Spleen (tissue), 11 donors: Measurements from ENCODE around the gene TSPAN14. TPM values are rescaled to one million over a fixed set of nuclear protein-coding genes. Genes with fewer than 3 reads are reported as not detected.

Source experiments
- DNase-seq: peaks from one replicate; pipeline ENCODE4 v3.0.0-alpha.2; 2020
- H3K27ac ChIP-seq, 8 donors: fragments of 200-600 bp; sonication (generic) in 7 of 8; 1 replicate in 4 of 8; 2 replicates in 4 of 8; pipeline versions ENCODE4 v1.5.0 to v1.8.0; 2016 to 2021; ENCODE audit warnings: inconsistent platforms in 4 of 8, mild to moderate bottlenecking in 4 of 8, moderate library complexity in 1 of 8
- H3K27me3 ChIP-seq, 7 donors: fragments of 200-600 bp; sonication (generic) in 6 of 7; replicated peaks in 1 of 7; 1 replicate in 4 of 7; 2 replicates in 3 of 7; pipeline versions ENCODE4 v1.5.0 to v1.8.0; 2016 to 2021; ENCODE audit warnings: inconsistent platforms in 3 of 7, mild to moderate bottlenecking in 1 of 7
- H3K36me3 ChIP-seq, 6 donors: fragments of 200-600 bp; sonication (generic) in 5 of 6; 1 replicate in 4 of 6; 2 replicates in 2 of 6; pipeline versions ENCODE4 v1.5.0 to v1.8.0; 2016 to 2021; ENCODE audit warnings: inconsistent platforms in 2 of 6
- H3K4me1 ChIP-seq, 6 donors: fragments of 200-600 bp; sonication (generic) in 5 of 6; 1 replicate in 3 of 6; 2 replicates in 3 of 6; pipeline versions ENCODE4 v1.5.0 to v1.8.0; 2016 to 2021; ENCODE audit warnings: inconsistent platforms in 3 of 6
- H3K4me3 ChIP-seq, 8 donors: fragments of 200-600 bp; sonication (generic) in 7 of 8; 1 replicate in 4 of 8; 2 replicates in 4 of 8; pipeline versions ENCODE4 v1.5.0 to v1.8.0; 2016 to 2021; ENCODE audit warnings: inconsistent platforms in 4 of 8, mild to moderate bottlenecking in 4 of 8, moderate library complexity in 2 of 8
- H3K9me3 ChIP-seq, 8 donors: fragments of 200-600 bp; sonication (generic) in 7 of 8; 1 replicate in 4 of 8; 2 replicates in 4 of 8; pipeline versions ENCODE4 v1.5.0 to v1.8.0; 2016 to 2021; ENCODE audit warnings: inconsistent platforms in 4 of 8
- CTCF ChIP-seq, 11 experiments: fragments of 200-600 bp in 7 of 11; fragments of 450-650 bp in 4 of 11; sonication (generic) in 4 of 11; IDR thresholded peaks in 8 of 11; conservative IDR thresholded peaks in 3 of 11; 1 replicate in 7 of 11; 2 replicates in 4 of 11; pipeline versions ENCODE4 v1.4.0 to v1.8.0; 2016 to 2021; ENCODE audit warnings: antibody characterized with exemption in 11 of 11, inconsistent platforms in 4 of 11, mild to moderate bottlenecking in 1 of 11
- POLR2A ChIP-seq, 3 donors: fragments of 450-650 bp; IDR thresholded peaks; one replicate each; pipeline ENCODE4 v1.5.1; 2017; ENCODE audit warnings: antibody characterized with exemption in 3 of 3, mild to moderate bottlenecking in 1 of 3
- POLR2AphosphoS5 ChIP-seq, 3 donors: sonication (generic); formaldehyde crosslinking; IDR thresholded peaks; one replicate each; pipeline ENCODE4 v1.5.1; 2017; ENCODE audit warnings: antibody characterized with exemption in 3 of 3
- WGBS, 5 donors: extraction: QIAGEN DNeasy Blood & Tissue Kit in 3 of 5; methylation state at CpG; one replicate each; pipeline versions ENCODE4 v1.1.5 to v1.1.7; 2013 to 2018; 5-methylcytosine and 5-hydroxymethylcytosine counted together
- intact Hi-C: fragments of 100-400 bp; cut with DNase I; formaldehyde crosslinking; loops from one replicate; pipeline ENCODE4 v1.15.0; 2023; ENCODE audit warnings: low total_unique reads
- polyA plus RNA-seq, 3 donors: library from polyadenylated mRNA; stranded (reverse); fragments of 200-250 nt; gene quantifications; one replicate each; pipeline ENCODE4 v1.2.1, GENCODE V29; 2013
- total RNA-seq, 7 donors: library from RNA; depleted of rRNA in 3 of 7; stranded (reverse); fragments of >200 nt in 3 of 7; fragmentation: NEBNext Ultra II Directional in 4 of 7; extraction: Animal tissue kit (Norgen Biotek cat#: 25700) in 4 of 7; gene quantifications; one replicate each; pipeline versions ENCODE4 v1.1.0 to v1.2.1, GENCODE V29; 2016 to 2021
- donor health status: healthy with polysubstance abuse.
- donor health status: DM: no; HTN: no; CAD: no; lungs with moderate emphysema.
- donor health status: DM: no; HTN: no; CAD: no.
- donor health status: Bipolar disorder and iron deficiency.
- donor health status: healthy.
- donor health status: DM: no; HTN: no; CAD: no.
- donor health status: DM: yes; HTN: yes; CAD: no.

TSPAN14 gene
- total and polyA plus RNA-seq, 10 donors = 13.3 to 172 (median 108) TPM

- Histone ChIP-seq H3K27me3 (no peaks in the 10 kb centered on the region), H3K4me1 (peaks cover 4 to 82% (median 49%) of the 10 kb centered on the region in 6 donors), H3K36me3 (peaks cover 4 to 71% (median 50%) of the 10 kb centered on the region in 6 donors), H3K9me3 (no peaks in the 10 kb centered on the region), H3K27ac (no peak overlapping the region), H3K4me3 (no peak overlapping the region)
- intact Hi-C loops = no loop called here
- TF ChIP-seq CTCF (IDR thresholded peaks at IDR 0.05 in 8 of 11, conservative IDR thresholded peaks at IDR 0.05 in 3 of 11) (no peak), POLR2AphosphoS5 (IDR thresholded peaks at IDR 0.05) (peak; percentile 18 to 46 (median 34))
- peak; percentile 71 for DNase-seq
- WGBS, 5 donors = 84 to 90% (median 88%) methylated on average over 8 to 10 of the region's 10 CpGs
Measured at GRCh38 chr10:80520661-80521470, 66.8 kb downstream of the TSPAN14 start.

GRCh38 chr10:80522756-80523363, 68.8 kb downstream of the TSPAN14 start:
- 73 to 87% (median 84%) methylated on average over 8 of the region's 8 CpGs for WGBS, 5 donors
- H3K4me3 ChIP-seq = no peak overlapping the region
- peaks cover 0 to 51% (median 32%) of the 10 kb centered on the region in 6 donors for H3K36me3 ChIP-seq
- no peak overlapping the region for H3K27ac ChIP-seq
- no peaks in the 10 kb centered on the region for H3K9me3 ChIP-seq
- peaks cover 4 to 82% (median 52%) of the 10 kb centered on the region in 6 donors for H3K4me1 ChIP-seq
- peak in 1 of 3 donors; percentile 56 for TF ChIP-seq POLR2AphosphoS5 (IDR thresholded peaks at IDR 0.05)
- TF ChIP-seq POLR2A (IDR thresholded peaks at IDR 0.05) = no peak
- intact Hi-C loops = no loop called here
- DNase-seq = no peak
- no peaks in the 10 kb centered on the region for H3K27me3 ChIP-seq

- peak overlapping the region in 3 of 8 donors; percentile 24 to 62 (median 49) for H3K27ac ChIP-seq
Measured at GRCh38 chr10:80523773-80524172, 69.7 kb downstream of the TSPAN14 start.

More at GRCh38 chr10:80523773-80524172, 69.7 kb downstream of the TSPAN14 start:
- Histone ChIP-seq H3K9me3 (no peaks in the 10 kb centered on the region), H3K4me3 (no peak overlapping the region), H3K36me3 (peaks cover 0 to 42% (median 23%) of the 10 kb centered on the region in 6 donors), H3K27me3 (no peaks in the 10 kb centered on the region), H3K4me1 (peaks cover 6 to 82% (median 52%) of the 10 kb centered on the region in 6 donors)
- WGBS, 5 donors = 44 to 66% (median 50%) methylated on average over 6 of the region's 6 CpGs
- no peak for DNase-seq
- TF ChIP-seq POLR2A (IDR thresholded peaks at IDR 0.05) = no peak
- peak in 1 of 3 donors; percentile 41 for TF ChIP-seq POLR2AphosphoS5 (IDR thresholded peaks at IDR 0.05)
- TF ChIP-seq CTCF (IDR thresholded peaks at IDR 0.05 in 8 of 11, conservative IDR thresholded peaks at IDR 0.05 in 3 of 11) = no peak
- intact Hi-C loops = no loop called here
